ENCODE results near the gene NXPE3. TPM values are rescaled to one million over a fixed set of nuclear protein-coding genes. Genes with fewer than 3 reads are reported as not detected.
A peak's percentile ranks its signal among the peaks of the same experiment; 100 is the strongest.

NXPE3 gene
- total RNA-seq, 1 donor from 2014 or later: 12.7 TPM

DNA sequence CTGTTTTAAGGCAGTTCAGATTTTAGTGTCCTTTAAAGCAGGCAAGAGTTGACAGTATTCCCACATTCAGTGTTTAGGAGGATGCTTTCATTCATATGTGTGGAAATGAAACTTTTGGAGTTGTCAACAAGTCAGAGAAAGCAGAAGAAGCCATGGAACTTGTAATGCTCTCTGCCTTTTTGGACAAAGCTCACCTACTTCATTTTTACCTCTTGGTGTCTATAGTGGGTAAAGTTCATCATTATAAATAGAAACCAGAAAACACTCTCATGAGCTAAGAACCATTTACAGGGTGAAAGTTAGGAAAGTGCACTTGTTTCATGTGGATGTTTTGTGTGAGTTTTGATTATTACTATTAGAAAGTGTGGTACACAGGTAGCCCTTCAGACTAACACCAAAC is 61.1 kb downstream of the NXPE3 start:
- Mint-ChIP-seq H3K27me3 (ENCODE audit: low read depth) (no peaks in the 10 kb centered on the region), H3K4me1 (peaks cover 15% of the 10 kb centered on the region), H3K27ac (no peak overlapping the region), H3K36me3 (peaks cover 10% of the 10 kb centered on the region), H3K9me3 (peaks cover 8% of the 10 kb centered on the region), H3K4me3 (no peak overlapping the region)
- TF ChIP-seq, protein P1, sequence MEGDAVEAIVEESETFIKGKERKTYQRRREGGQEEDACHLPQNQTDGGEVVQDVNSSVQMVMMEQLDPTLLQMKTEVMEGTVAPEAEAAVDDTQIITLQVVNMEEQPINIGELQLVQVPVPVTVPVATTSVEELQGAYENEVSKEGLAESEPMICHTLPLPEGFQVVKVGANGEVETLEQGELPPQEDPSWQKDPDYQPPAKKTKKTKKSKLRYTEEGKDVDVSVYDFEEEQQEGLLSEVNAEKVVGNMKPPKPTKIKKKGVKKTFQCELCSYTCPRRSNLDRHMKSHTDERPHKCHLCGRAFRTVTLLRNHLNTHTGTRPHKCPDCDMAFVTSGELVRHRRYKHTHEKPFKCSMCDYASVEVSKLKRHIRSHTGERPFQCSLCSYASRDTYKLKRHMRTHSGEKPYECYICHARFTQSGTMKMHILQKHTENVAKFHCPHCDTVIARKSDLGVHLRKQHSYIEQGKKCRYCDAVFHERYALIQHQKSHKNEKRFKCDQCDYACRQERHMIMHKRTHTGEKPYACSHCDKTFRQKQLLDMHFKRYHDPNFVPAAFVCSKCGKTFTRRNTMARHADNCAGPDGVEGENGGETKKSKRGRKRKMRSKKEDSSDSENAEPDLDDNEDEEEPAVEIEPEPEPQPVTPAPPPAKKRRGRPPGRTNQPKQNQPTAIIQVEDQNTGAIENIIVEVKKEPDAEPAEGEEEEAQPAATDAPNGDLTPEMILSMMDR (IDR thresholded peaks at IDR 0.05; ENCODE audit: unreplicated experiment): no peak
- DNase-seq (ENCODE audit: low spot score in 2 of 2, unreplicated experiment in 2 of 2): no peak

DNA sequence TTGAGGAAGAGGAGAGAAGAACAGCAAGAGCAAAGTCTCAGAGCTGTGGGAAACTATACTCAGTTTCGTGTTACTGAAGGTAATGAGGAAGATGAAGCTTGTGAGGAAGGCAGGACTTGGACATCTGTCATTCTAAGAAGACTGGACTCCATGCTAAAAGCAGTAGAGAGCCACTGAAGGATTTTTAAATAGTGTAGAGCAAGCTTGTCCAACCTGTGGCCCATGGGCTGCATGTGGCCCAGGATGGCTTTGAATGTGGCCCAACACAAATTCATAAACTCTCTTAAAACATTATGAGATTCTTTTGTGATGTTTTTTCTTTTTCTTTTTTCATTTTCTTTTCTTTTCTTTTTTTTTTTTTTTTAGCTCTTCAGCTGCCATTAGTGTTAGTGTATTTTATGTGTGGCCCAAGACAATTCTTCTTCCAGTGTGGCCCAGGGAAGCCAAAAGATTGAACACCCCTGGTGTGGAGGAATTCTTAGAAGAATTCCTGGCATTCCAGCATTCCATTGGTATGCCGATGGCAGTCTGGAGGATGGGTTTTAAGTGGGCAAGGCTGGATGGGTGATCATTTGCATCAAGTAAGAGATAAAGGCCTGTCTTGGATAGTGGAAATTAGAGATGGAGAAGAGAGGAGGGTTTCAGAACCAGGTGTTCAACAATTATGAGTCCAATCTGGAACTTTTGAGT is 63.4 kb downstream of the NXPE3 start:
- H3K27ac Mint-ChIP-seq: peak overlapping the region; percentile 23
- no peak for DNase-seq (ENCODE audit: low spot score in 2 of 2, unreplicated experiment in 2 of 2)
- peaks cover 10% of the 10 kb centered on the region for H3K36me3 Mint-ChIP-seq
- H3K9me3 Mint-ChIP-seq: peaks cover 8% of the 10 kb centered on the region
- no peaks in the 10 kb centered on the region for H3K27me3 Mint-ChIP-seq (ENCODE audit: low read depth)
- peaks cover 8% of the 10 kb centered on the region for H3K4me1 Mint-ChIP-seq
- no peak overlapping the region for H3K4me3 Mint-ChIP-seq
- TF ChIP-seq, protein P1 (IDR thresholded peaks at IDR 0.05; ENCODE audit: unreplicated experiment): no peak

DNA sequence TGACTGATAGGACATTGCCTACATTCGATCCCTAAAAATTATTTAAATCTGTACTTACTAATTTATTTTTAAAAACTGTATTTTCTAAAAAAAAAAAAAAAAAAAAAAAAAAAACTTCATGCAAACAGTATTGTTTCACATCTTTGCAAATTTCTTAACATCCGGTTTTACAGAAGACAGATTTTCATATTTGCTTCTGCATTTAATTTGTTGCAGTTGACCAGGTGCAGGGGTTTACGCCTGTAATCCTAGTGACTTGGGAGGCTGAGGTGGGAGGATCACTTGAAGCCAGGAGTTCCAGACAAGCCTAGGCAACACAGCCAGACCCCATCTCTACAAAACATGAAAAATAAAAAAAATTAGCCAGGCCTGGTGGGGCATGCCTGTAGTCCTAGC is 63.9 kb downstream of the NXPE3 start:
- H3K27ac Mint-ChIP-seq: no peak overlapping the region
- DNase-seq (ENCODE audit: low spot score in 2 of 2, unreplicated experiment in 2 of 2): no peak
- H3K27me3 Mint-ChIP-seq (ENCODE audit: low read depth): no peaks in the 10 kb centered on the region
- TF ChIP-seq, protein P1 (IDR thresholded peaks at IDR 0.05; ENCODE audit: unreplicated experiment): no peak
- peaks cover 10% of the 10 kb centered on the region for H3K36me3 Mint-ChIP-seq
- H3K9me3 Mint-ChIP-seq: peaks cover 8% of the 10 kb centered on the region
- H3K4me1 Mint-ChIP-seq: peaks cover 8% of the 10 kb centered on the region
- H3K4me3 Mint-ChIP-seq: no peak overlapping the region

DNA sequence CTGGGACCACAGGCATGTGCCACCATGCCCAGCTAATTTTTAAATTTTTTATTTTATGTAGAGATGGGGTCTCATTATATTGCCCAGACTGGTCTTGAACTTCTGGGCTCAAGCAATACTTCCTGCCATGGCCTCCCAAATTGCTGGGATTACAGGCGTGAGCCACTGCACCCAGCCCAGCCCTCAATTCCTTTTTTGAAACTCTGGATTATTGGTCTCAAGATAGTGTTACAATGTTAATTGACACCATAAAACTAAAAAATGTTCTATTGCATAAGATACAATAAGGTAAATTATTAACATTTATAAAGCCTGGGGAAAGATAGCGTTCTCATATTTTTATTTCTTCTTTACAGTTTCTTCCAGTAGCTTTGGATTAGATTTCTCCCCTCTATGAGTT is 66.4 kb downstream of the NXPE3 start:
- no peaks in the 10 kb centered on the region for H3K27me3 Mint-ChIP-seq (ENCODE audit: low read depth)
- H3K27ac Mint-ChIP-seq: no peak overlapping the region
- TF ChIP-seq, protein P1 (IDR thresholded peaks at IDR 0.05; ENCODE audit: unreplicated experiment): no peak
- no peak overlapping the region for H3K4me3 Mint-ChIP-seq
- H3K36me3 Mint-ChIP-seq: peaks cover 10% of the 10 kb centered on the region
- no peak for DNase-seq (ENCODE audit: low spot score in 2 of 2, unreplicated experiment in 2 of 2)
- peaks cover 15% of the 10 kb centered on the region for H3K4me1 Mint-ChIP-seq
- peaks cover 8% of the 10 kb centered on the region for H3K9me3 Mint-ChIP-seq

DNA sequence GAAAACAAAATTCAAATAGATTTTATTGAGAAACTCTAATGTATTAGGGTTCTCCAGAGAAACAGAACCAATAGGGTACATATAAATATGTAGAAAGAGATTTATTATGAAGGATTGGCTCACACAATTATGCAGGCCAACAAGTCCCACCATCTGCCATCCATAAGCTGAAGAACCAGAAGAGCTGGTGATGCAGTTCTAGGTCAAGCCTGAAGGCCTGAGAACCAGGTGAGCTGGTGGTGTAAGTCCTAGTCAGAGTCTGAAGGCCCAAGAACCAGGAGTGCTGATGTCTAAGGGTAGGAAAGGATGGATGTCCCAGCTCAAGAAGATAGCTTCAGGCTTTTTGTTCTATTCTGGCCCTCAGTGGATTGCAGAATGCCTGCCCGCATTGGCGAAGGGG is 67.7 kb downstream of the NXPE3 start:
- Mint-ChIP-seq H3K4me1 (peaks cover 24% of the 10 kb centered on the region), H3K9me3 (peaks cover 8% of the 10 kb centered on the region), H3K4me3 (no peak overlapping the region), H3K27me3 (ENCODE audit: low read depth) (no peaks in the 10 kb centered on the region), H3K36me3 (peaks cover 13% of the 10 kb centered on the region), H3K27ac (no peak overlapping the region)
- no peak for DNase-seq (ENCODE audit: low spot score in 2 of 2, unreplicated experiment in 2 of 2)
- TF ChIP-seq, protein P1 (IDR thresholded peaks at IDR 0.05; ENCODE audit: unreplicated experiment): no peak

Measured in mesothelial cell of epicardium (in vitro differentiated cells).